CD4-positive, alpha-beta T cell treated with Interleukin-21 for 1 hour (primary cell): ENCODE data around the gene KCNS3.
"Not testable (repeated sequence)": the region's sequence is repeated elsewhere in the genome, so short reads cannot be mapped to it uniquely, and the experiment has no call there.

Experiments used
- DNase-seq: peaks from one replicate; pipeline ENCODE4 v3.0.0-alpha.2; 2020

The KCNS3 gene

DNA sequence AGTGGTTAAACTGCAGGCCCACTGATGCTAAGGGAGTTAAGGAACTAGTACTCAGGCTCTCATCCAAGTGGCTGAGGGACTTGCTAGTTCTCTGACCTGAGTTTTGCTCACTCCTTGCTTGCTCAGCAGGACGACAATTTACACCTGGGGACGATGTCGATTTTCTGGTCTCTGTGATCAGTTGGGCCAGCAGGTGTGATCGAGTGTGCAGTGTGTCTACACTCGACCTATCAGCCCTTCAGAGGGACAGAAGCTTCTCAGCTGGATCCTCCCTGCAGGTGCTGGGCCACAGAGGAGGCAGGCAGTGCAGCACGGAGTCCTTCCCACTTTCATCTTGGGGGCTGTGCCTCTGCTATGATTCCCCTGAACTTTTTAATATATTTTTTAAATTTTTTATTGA is 71.5 kb downstream of the KCNS3 start:
- no peak for DNase-seq

DNA sequence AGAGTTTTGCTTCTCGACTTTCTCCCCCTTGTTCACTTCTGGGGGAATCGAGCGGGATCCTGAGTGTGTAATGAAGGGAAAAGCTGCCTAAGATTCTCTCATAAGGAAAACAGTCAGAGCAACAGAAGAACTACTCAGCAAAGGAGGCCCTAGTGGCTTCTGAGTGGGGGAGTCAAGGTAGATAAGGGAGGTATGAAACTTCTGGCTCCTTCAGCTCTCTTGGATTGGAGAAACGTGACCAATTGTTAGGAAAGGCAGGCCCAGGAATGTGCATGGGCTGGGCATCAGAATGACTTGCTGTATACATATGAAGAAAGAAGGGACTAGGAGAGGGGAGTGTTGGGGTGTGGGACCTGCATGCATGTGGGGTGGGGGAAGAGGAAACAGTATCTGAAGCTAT is 73.1 kb downstream of the KCNS3 start:
- DNase-seq, result no peak

DNA sequence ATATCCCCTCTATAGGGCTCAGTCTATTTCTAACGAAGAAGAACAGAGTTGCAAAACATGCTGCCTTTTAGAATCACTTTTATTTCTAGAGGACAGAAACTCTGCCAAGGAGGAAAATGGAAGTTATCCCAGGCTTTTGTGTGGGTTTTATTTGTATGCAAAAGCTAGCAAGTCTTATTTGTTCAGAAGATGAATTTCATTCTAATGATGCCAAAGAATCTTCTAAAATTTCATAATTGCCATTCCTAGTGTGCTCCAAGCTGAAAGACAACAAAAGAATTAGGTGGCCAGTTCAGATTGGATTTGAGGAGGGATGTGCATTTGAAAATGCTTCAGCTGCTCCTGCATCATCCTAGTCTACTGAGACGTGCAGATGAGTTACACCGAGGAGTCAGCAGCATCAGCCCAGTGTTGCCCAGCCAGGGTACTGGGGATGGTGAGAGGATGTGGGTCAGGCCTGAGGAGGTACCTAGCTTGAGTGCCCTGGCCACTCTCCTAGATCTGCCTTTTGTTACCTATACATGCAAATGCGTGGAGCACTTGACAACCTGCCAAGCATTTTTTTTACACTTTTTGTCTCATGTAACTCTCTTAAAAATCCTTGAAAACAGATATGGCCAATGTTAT is 80.1 kb downstream of the KCNS3 start:
- DNase-seq, result no peak

DNA sequence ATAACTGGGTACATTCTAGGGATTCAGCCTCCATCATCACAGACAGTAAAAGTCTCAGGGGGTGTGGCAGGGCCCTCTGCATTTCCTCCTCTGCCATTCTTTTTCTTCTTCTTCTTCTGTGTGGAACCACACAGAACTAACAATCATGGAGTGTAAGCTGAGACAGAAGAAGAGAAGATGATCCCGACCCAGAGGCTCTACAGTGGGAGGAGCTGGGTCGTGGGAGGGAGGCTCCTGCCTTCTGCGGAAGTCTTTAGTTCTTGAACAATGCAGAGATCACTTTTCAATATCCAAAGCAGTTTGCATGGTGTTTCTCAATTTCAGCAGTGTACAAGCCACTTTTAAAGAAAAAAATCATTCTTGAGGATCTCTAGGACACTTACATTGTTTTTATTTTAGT is 80.9 kb downstream of the KCNS3 start:
- DNase-seq, result no peak

DNA sequence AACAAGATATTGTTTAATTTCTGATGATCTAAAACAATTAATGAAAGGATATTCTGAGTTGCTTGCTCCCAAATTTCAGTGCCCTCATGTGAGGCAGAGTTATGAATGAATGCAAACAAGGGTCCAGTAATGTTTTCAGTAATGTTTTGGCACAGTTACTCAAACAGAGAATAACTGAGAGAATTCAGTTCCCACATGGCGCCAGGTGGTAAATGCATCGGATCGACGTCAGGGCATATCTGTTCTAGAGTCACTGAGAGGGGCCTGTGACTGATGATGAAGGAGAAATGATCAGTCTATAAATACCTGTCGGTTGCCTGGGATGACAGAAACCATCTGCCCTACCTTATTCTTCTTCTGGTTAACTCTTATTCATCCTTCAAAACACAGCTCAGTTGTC is 81.4 kb downstream of the KCNS3 start:
- no peak for DNase-seq

DNA sequence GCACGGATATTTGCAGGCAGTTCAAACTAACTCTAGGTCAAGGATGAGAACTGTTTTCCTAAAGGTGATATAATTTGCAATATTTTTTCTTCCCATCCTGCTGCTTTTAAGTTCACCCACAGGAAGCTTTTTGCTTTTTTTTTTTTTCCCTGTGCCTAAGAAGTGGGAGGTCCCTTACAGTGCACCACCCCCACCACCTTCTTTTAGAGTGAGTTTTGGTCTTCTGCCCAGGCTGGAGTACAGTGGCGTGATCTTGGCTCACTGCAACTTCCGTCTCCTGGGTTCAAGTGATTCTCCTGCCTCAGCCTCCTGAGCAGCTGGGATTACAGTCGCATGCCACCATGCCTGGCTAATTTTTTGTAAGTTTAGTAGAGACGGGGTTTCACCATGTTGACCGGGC is 82.5 kb downstream of the KCNS3 start:
- DNase-seq, result no peak

DNA sequence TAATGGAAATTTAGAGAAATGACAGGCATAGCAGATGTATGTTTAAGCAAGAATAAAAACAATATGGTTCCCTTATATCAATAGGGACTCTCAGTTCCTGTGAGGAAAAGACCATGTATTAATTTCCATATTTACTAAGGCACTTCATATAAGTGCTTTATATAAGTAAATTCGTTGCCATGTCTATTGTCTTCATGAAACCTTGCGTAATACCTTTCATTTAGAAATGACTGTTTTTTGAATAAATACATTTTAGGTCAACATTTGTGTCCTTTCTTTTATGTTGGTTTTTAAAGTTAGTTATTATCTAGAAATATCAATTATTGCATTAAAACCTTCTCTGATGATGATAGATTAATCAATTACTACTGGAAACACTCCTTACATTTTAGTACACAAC is 83.3 kb downstream of the KCNS3 start:
- no peak for DNase-seq

DNA sequence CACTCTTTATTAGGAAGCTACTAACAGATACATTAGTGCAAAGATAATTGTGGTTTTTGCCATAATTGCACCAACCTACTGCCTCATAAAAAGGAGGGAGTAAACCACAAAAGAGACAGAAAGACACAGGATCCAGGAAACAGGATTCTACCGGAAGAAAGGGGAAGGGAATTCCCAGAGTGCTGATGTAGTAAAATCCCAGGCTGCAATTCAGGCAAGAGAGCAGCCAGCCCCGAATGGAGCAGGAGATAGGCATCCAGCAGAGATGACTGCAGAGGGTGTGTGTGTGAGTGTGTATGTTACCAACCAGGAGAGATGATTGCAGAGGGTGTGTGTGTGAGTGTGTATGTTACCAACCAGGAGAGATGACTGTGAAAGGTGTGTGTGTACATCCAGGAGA is 84.4 kb downstream of the KCNS3 start:
- no peak for DNase-seq

DNA sequence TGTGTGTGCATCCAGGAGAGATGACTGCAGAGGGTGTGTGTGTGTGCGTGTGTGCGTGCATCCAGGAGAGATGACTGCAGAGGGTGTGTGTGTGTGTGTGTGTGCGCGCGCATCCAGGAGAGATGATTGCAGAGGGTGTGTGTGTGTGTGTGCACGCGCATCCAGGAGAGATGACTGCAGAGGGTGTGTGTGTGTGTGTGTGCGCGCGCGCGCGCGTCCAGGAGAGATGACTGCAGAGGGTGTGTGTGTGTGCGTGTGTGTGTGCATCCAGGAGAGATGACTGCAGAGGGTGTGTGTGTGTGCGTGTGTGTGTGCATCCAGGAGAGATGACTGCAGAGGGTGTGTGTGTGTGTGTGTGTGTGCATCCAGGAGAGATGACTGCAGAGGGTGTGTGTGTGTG is 85.1 kb downstream of the KCNS3 start:
- not testable (repeated sequence) for DNase-seq

DNA sequence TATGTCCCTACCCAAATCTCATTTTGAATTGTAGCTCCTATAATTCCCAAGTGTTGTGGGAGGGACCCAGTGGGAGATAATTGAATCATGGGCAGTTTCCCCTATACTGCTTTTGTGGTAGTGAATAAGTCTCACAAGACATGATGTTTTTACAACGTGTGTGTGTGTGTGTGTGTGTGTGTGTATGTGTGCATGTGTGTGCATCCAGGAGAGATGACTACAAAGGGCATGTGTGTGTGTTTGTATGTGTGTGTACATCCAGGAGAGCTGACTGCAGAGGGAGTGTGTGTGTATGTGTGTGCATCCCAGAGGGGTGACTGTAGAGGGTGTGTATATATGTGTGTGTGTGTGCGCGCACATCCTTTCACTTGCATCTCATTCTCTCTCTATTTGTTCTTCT is 86.7 kb downstream of the KCNS3 start:
- DNase-seq, result no peak

DNA sequence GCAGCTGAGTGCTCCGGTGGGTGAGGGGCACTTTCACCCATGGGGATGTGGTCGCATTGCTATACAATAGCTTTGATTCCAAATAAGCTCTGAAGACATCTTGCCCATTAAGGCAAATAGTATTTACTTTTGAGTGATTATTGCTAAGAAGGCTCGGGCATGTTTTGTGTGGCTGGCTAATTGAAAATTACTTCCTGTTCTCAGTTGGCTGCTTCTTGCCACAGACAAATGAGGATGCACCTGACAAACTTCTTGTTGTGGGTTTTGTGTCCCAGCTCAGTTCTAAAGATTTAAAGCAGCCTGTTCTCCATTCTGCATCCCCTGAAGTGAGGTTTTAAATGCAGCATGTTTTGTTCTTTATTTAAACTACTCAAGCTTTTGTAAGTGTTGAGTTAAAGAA is 88.3 kb downstream of the KCNS3 start:
- DNase-seq, result no peak

DNA sequence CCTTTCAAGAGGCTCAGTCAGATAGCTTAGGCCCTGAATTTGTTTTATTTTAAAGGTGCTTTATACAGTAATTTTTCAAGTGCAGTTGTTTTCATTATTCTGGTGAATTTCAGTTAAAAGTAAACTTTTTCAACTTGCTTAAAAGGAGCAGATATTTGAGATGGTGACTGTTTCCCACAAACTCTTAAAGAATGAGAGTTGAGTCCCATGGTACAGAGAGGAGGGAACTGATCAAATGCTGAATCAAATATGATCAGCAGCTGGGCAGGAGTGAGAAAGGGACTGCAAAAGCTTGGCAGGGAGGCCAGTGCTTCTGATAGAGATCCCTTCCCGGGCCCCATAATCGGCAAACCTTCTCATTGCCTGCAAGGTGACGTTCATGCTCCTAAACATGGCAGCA is 91.2 kb downstream of the KCNS3 start:
- DNase-seq, result no peak

DNA sequence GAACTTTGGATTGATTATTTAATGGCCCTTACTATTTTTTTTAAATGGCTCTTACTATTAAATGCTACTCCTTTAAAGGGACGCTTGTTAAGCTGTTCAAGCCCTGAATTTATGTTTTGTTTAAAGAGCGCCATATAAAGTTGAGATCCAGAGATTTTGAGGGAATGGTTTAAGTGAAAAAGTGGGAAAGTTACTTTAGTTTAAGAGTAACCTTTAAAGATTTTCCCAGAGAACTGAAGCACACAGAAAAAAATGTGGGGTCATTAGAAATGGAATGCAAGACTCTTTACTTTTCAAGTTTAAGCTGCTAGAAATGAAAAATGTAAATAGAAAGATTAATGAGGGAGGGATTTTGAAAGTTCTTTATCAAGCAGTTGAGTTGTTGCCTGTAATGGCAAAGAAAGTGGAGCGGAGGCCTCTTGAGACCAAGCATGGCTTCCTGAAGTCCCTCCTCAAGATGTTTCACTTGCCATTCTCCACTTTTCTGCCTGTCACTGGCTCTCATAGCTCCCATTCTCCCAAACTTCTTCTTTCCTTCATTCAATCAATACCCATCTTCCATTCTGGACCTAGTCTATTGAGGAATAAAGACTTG is 93.2 kb downstream of the KCNS3 start:
- no peak for DNase-seq

DNA sequence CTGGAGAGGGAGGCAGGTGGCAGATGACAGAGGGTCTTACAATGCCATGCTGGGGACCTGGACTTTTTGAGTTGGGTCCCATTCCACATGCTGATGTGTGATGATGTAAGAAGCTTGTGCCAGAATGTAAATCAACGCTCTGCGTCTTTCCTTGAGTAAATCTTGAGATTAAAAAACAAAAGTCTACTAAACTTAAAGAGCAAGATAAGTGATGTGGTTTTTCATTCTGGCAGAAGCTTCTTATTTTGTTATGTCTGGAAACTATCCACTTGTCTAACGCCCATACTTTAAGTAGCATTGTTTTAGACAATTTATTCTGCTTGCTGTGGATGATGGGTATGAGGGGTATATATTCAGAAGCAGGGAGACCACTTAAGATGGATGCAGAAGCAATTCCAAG is 94.5 kb downstream of the KCNS3 start:
- DNase-seq, result no peak

DNA sequence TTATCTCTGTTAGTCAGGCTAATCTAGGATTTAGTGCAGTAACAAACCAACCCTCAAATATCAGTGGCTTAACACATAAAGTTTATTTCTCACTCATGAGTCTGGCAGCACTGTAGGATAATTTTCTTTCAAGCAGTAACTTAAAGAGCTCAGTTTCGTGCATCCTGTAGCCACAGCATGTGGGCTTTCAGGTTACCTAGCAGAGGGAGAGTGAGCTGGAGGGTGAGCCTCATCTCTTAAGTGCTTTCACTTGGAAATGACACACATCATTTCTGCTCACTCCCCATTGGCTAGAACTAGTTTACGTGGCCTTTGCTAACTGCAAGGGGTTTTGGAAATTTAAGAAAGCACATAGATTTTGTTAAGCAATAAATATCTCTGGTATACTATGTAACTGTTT is 96.9 kb downstream of the KCNS3 start:
- DNase-seq, result no peak

DNA sequence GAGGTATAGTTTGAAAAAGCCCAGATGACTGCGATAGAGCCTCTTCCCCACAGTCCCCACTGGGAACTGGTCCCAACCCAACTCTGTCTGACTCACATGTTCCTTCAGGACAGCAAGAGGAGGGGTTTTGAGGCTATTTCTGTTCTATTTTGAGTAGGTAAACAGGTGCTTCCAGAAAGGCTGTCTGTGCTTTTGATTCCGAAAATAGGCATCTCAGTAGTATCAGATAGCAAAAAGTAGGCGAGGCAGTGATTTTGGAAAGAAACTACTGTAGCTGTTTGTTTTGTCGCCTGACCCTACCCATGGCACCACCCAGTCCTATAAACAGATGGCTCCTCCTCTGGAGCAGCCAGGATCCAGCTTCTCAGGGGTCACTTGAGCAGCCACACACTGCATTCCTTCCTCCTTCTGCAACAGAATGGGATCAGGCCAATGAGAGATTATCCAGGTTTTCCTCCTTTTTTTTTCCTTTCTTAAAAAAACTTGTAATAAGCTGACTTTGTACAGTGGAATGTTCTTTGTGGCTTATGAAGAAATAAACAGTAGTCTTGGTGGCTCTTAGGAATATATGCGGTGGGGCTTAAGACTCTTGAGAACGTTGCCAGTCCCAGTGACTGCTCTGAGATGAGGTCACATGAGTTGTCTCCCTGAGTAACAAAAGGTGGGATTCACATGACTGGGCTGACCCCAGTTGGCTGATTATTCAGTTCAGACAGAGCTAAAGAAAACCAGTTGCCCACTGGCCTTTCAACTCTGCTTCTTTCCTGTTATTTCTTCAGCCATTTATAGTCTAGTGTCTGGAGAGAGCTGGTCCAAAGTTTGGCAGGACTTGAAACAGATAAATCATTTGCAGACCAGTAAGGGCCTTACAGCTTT is 98.6 kb downstream of the KCNS3 start:
- DNase-seq, result no peak

DNA sequence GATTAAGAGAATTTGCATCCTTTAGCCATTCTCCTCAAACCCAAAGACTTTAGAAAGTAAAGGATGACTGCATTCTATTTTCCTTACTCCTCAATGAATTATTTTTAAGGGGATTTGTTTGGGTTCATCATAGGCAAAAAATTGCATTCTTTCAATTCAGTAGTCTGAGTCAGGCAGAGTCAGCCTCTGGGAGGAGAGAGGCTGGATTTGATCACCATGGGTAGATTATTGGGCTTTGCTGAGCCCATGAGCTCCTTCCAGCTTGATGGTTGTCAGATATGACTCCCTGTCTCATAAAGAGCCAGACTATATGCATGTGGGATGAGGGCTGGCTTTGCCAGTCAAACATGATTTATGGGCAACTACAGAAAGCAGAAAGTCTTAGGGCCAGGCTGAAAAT is 101.2 kb downstream of the KCNS3 start:
- no peak for DNase-seq

DNA sequence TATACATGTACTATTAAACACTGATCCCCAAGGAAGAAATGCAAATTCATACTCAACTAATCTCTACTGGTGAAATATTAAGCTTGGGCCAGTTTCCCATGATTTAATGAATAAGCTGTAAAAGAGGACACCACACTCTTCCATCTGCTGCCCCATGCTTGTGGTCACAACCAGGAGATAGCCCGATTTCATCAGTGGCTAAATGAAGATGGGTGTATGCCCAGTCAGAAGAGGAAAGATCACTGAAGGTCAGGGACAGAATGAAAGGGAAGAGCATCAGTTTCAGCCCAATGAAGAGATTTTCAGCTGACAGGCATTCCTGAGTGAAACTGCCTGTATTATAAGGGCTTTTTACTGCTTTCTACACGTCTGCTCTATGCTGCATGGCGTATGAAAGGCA is 103.5 kb downstream of the KCNS3 start:
- no peak for DNase-seq
